Esophagus squamous epithelium (tissue), 4 donors: ENCODE data around the gene RAB1B.
"Not testable (repeated sequence)": the region's sequence is repeated elsewhere in the genome, so short reads cannot be mapped to it uniquely, and the experiment has no call there.

ENCODE experiments used
- POLR2A ChIP-seq, 4 donors: fragments of 450-650 bp; IDR thresholded peaks; one replicate each; pipeline ENCODE4 v1.6.1; 2017; ENCODE audit warnings: antibody characterized with exemption in 4 of 4, mild to moderate bottlenecking in 4 of 4, moderate library complexity in 3 of 4
- TF ChIP-seq, protein P1 (sequence below), 6 experiments: fragments of 450-650 bp in 4 of 6; fragments of 200-600 bp in 2 of 6; sonication (generic) in 2 of 6; IDR thresholded peaks; one replicate each; pipeline ENCODE4 v1.5.1; 2016 to 2019; ENCODE audit warnings: antibody characterized with exemption in 6 of 6, mild to moderate bottlenecking in 4 of 6, moderate library complexity in 4 of 6

DNA sequence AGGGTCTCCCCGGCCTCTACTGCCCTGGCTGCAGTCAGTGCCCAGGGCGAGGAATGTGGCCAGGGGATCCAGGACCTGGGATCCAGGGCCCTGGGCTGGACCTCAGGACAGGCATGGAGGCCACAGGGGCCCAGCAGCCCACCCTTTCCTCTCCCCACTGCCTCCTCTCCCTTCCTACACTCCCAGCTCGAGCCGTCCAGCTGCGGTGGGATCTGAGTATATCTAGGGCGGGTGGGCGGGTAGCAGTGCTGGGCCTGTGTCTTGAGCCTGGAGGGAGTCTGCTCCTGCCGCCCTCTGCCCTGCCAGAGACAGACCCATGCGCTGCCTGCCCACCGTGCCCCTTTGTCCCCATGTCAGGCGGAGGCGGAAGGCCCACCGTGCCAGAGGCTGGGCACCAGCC, 8.2 kb downstream of the RAB1B start:
- TF ChIP-seq POLR2A (IDR thresholded peaks at IDR 0.05): not testable (repeated sequence)
- TF ChIP-seq, protein P1, sequence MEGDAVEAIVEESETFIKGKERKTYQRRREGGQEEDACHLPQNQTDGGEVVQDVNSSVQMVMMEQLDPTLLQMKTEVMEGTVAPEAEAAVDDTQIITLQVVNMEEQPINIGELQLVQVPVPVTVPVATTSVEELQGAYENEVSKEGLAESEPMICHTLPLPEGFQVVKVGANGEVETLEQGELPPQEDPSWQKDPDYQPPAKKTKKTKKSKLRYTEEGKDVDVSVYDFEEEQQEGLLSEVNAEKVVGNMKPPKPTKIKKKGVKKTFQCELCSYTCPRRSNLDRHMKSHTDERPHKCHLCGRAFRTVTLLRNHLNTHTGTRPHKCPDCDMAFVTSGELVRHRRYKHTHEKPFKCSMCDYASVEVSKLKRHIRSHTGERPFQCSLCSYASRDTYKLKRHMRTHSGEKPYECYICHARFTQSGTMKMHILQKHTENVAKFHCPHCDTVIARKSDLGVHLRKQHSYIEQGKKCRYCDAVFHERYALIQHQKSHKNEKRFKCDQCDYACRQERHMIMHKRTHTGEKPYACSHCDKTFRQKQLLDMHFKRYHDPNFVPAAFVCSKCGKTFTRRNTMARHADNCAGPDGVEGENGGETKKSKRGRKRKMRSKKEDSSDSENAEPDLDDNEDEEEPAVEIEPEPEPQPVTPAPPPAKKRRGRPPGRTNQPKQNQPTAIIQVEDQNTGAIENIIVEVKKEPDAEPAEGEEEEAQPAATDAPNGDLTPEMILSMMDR (IDR thresholded peaks at IDR 0.05): not testable (repeated sequence)
